Hepatocyte (in vitro differentiated cells): ENCODE results near the gene CTNNA3.

Experiments
- EZH2 ChIP-seq: fragments of 200-600 bp; sonication (generic); IDR thresholded peaks from 2 replicates; pipeline ENCODE4 v1.6.1; 2016; ENCODE audit warnings: antibody characterized with exemption, mild to moderate bottlenecking, borderline replicate concordance
- EZH2phosphoT487 ChIP-seq: fragments of 200-600 bp; sonication (generic); IDR thresholded peaks from one replicate; pipeline ENCODE4 v1.6.1; 2018; ENCODE audit warnings: antibody characterized with exemption, mild to moderate bottlenecking, low read depth, moderate library complexity; ENCODE audit not compliant: unreplicated experiment, severe bottlenecking
- TF ChIP-seq, protein P1 (sequence below): fragments of 200-600 bp; sonication (generic); IDR thresholded peaks from 2 replicates; pipeline ENCODE4 v1.5.1; 2016; ENCODE audit warnings: antibody characterized with exemption, mild to moderate bottlenecking; ENCODE audit not compliant: poor library complexity

DNA sequence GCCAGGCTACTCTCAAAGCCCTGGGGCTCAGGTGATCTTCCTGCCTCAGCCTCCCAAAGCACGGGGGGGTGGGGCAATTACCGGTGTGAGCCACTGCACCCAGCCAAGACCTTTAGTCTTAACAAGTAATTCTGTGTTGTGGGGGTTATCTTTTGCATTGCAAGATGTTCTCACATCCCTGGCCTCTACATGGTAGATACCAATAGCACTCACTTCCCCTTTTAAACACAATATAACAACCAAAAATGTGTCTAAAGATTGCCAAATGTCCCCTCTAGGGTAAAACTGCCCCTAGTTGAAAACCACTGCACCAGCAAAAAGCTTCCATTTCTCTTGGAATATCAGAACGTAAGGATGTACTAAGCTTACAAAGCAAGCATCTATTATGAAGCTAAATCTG lies 225.0 kb downstream of the CTNNA3 start:
- TF ChIP-seq, protein P1, sequence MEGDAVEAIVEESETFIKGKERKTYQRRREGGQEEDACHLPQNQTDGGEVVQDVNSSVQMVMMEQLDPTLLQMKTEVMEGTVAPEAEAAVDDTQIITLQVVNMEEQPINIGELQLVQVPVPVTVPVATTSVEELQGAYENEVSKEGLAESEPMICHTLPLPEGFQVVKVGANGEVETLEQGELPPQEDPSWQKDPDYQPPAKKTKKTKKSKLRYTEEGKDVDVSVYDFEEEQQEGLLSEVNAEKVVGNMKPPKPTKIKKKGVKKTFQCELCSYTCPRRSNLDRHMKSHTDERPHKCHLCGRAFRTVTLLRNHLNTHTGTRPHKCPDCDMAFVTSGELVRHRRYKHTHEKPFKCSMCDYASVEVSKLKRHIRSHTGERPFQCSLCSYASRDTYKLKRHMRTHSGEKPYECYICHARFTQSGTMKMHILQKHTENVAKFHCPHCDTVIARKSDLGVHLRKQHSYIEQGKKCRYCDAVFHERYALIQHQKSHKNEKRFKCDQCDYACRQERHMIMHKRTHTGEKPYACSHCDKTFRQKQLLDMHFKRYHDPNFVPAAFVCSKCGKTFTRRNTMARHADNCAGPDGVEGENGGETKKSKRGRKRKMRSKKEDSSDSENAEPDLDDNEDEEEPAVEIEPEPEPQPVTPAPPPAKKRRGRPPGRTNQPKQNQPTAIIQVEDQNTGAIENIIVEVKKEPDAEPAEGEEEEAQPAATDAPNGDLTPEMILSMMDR: no peak
- TF ChIP-seq EZH2phosphoT487 (no peak), EZH2 (no peak)
